WTC11 (cell line): ENCODE results near the gene ADCY3.

Experiments used
- CTCF ChIP-seq: fragments of 200-600 bp; IDR thresholded peaks from 2 replicates; pipeline ENCODE4 v1.8.0; 2022; ENCODE audit warnings: antibody characterized with exemption
- MAX ChIP-seq: sonication (generic); formaldehyde crosslinking; IDR thresholded peaks from 2 replicates; pipeline ENCODE4 v1.8.0; 2022; ENCODE audit warnings: mild to moderate bottlenecking, missing genetic modification reagents
- NFE2L1 ChIP-seq: sonication (generic); formaldehyde crosslinking; IDR thresholded peaks from 2 replicates; pipeline ENCODE4 v1.8.1; 2023; ENCODE audit warnings: missing genetic modification reagents
- NR1H2 ChIP-seq: sonication (generic); formaldehyde crosslinking; IDR thresholded peaks from 2 replicates; pipeline ENCODE4 v1.9.0; 2021; ENCODE audit warnings: mild to moderate bottlenecking, moderate library complexity, missing genetic modification reagents

- TF ChIP-seq NR1H2 (CRISPR knock-in tag) (no peak), MAX (no peak), NFE2L1 (CRISPR knock-in tag) (no peak), CTCF (no peak)
Measured at GRCh38 chr2:24958411-24958935, 38.4 kb upstream of the ADCY3 start.
